WERI-Rb-1 (cell line): ENCODE results near the gene SLC66A2.

ENCODE experiments used
- DNase-seq: peaks from one replicate; pipeline ENCODE4 v3.0.0-alpha.2; 2020
- H3K27ac ChIP-seq: fragments of 250-450 bp; sonication (Bioruptor Pico); 2 replicates; pipeline ENCODE4 v1.5.1; 2020; ENCODE audit warnings: mild to moderate bottlenecking, moderate library complexity
- H3K27me3 ChIP-seq: fragments of 250-450 bp; sonication (Bioruptor Pico); 2 replicates; pipeline ENCODE4 v1.5.1; 2021; ENCODE audit warnings: mild to moderate bottlenecking, low read depth, moderate library complexity; ENCODE audit not compliant: insufficient read depth, severe bottlenecking
- H3K36me3 ChIP-seq: fragments of 250-450 bp; sonication (Bioruptor Pico); 2 replicates; pipeline ENCODE4 v1.5.1; 2020; ENCODE audit warnings: mild to moderate bottlenecking, moderate library complexity
- H3K4me3 ChIP-seq: 2 replicates; pipeline ENCODE4 v1.5.1; 2011; ENCODE audit warnings: low read depth, mild to moderate bottlenecking, control low read depth, low read length
- H3K9me3 ChIP-seq: fragments of 250-450 bp; sonication (Bioruptor Pico); 2 replicates; pipeline ENCODE4 v1.5.1; 2021; ENCODE audit warnings: mild to moderate bottlenecking, moderate library complexity; ENCODE audit not compliant: severe bottlenecking
- TF ChIP-seq, protein P1 (sequence below): IDR thresholded peaks from 2 replicates; pipeline ENCODE4 v1.5.1; 2011; ENCODE audit warnings: low read depth, mild to moderate bottlenecking, control low read depth, inconsistent platforms, low read length

Gene SLC66A2

DNA sequence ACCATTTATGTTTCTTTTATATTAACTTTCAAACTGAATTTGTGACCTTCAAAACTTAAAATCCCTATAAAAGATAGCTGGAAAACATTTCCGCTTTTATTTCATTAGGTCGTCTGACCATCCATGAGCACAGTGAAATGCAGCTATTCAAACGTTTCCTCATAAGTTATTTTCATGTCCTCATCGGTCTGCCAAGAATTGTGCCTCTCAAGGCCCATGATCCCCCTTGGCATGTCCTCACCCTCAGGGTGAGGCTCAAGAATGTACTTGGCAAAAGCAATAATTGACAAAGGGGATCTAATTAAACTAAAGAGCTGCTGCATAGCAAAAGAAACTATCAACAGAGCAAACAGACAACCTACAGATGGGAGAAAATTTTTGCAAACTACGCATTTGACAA, 12.4 kb downstream of the SLC66A2 start:
- DNase-seq = no peak
- Histone ChIP-seq H3K4me3 (no peak overlapping the region), H3K27me3 (no peaks in the 10 kb centered on the region), H3K27ac (no peak overlapping the region), H3K9me3 (no peaks in the 10 kb centered on the region), H3K36me3 (peaks cover 59% of the 10 kb centered on the region)
- TF ChIP-seq, protein P1, sequence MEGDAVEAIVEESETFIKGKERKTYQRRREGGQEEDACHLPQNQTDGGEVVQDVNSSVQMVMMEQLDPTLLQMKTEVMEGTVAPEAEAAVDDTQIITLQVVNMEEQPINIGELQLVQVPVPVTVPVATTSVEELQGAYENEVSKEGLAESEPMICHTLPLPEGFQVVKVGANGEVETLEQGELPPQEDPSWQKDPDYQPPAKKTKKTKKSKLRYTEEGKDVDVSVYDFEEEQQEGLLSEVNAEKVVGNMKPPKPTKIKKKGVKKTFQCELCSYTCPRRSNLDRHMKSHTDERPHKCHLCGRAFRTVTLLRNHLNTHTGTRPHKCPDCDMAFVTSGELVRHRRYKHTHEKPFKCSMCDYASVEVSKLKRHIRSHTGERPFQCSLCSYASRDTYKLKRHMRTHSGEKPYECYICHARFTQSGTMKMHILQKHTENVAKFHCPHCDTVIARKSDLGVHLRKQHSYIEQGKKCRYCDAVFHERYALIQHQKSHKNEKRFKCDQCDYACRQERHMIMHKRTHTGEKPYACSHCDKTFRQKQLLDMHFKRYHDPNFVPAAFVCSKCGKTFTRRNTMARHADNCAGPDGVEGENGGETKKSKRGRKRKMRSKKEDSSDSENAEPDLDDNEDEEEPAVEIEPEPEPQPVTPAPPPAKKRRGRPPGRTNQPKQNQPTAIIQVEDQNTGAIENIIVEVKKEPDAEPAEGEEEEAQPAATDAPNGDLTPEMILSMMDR = no peak

DNA sequence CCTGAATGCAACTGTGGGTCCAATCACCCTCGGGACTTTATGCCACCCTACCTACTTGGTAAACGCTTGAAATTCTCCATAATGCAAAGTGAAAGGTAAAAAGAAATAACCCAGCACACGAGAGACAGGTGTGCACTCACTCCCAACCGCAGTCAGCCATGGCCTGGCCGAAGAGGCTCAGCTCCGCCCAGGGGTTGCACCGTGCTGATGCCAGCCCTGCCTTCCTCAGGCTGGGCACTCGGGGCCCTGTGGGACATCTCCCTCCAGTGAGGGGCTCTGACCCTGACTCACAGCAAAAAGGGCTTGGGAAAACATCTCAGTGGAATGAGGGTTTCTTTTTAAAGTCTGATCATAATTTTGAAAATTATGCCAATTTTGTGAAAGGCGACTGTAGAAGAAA, 13.3 kb downstream of the SLC66A2 start:
- Histone ChIP-seq H3K36me3 (peaks cover 61% of the 10 kb centered on the region), H3K4me3 (no peak overlapping the region), H3K9me3 (peaks cover 1% of the 10 kb centered on the region), H3K27me3 (no peaks in the 10 kb centered on the region), H3K27ac (no peak overlapping the region)
- TF ChIP-seq, protein P1 = no peak
- no peak for DNase-seq

DNA sequence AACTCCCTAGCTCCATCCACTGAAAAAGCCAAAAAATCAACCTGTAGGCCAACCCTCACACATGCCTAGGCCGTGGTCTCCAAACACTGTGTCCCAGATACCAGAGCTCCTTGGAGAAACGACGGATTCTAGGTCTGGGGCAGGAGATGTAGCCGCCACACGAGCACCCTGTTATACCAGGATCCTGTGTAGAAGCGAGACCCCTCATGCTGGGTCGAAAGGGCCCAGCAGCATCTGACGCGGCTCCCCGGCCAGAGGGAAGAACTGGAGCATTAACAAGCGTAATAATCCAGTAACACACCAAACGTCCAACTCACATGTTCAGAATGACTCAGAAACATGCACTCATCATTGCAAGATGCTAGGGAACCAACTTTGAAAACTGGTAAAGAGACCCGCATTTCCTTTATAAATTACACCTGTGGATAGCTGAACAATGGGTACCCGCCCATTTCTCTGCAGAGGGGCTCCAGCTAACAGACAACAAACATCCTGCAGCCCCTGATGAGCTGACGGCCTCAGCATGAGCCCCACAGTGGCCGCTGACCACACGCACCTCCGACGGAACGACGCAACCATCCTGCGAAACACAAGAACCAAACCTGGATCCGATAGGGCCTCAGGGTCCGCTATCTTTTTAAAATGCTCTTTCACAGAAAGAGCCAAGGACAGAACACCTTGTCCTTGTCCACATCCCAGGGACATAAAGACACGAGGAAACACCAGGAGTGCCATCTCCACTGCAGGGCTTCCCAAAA, 14.2 kb downstream of the SLC66A2 start:
- Histone ChIP-seq H3K27me3 (no peaks in the 10 kb centered on the region), H3K4me3 (no peak overlapping the region), H3K9me3 (peaks cover 5% of the 10 kb centered on the region), H3K27ac (no peak overlapping the region), H3K36me3 (peaks cover 60% of the 10 kb centered on the region)
- peak; percentile 4 for DNase-seq
- TF ChIP-seq, protein P1 = no peak

DNA sequence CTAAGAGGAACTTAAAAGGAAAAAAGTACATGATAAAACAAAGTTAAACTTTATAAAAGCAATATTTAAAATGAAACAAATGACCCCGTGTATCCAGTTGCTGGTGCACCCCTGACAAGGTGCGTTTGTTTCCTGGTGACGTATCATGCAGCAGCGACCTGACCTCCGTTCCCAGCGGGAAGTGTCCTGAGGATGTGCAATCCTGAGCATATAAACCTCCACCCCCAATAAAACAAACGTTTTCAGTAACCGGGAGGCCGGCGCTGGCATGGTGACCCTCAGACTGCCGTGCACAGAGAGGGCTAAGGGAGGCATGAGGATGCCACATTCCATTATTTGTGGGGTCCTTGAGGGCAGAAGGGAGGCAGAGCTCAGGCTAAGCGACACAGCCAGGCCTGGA, 14.8 kb downstream of the SLC66A2 start:
- no peak for DNase-seq

DNA sequence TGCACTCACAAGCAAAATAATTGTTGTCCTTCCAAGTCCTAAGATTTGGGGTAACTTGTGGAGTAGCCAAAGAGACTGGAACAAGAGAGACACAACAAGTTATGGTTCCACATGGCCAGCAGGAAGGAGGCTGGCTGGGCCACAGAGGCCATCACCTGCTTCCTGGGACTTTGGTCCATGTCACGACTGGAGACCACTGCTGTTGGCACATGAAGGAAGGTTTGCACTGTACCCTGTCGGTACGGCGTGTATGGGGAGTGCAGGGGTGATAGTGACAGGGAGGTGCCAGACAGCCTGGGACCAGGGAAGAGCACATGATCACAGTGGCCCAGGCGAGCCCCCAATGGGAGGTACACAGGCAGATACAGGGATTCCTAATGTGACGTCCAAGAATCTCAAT, 15.5 kb downstream of the SLC66A2 start:
- H3K36me3 ChIP-seq = peaks cover 50% of the 10 kb centered on the region

More for the DNA sequence above, 14.8 kb downstream of the SLC66A2 start:
- Histone ChIP-seq H3K9me3 (peaks cover 5% of the 10 kb centered on the region), H3K36me3 (peaks cover 54% of the 10 kb centered on the region), H3K27me3 (no peaks in the 10 kb centered on the region), H3K4me3 (no peak overlapping the region), H3K27ac (no peak overlapping the region)
- TF ChIP-seq, protein P1 = no peak

More for the DNA sequence above, 15.5 kb downstream of the SLC66A2 start:
- Histone ChIP-seq H3K4me3 (no peak overlapping the region), H3K9me3 (peaks cover 5% of the 10 kb centered on the region), H3K27me3 (no peaks in the 10 kb centered on the region), H3K27ac (no peak overlapping the region)
- TF ChIP-seq, protein P1 = no peak
- DNase-seq = no peak
